HG02870 (cell line): ENCODE data around the gene PAGR1.
"Not testable (repeated sequence)": the region's sequence is repeated elsewhere in the genome, so short reads cannot be mapped to it uniquely, and the experiment has no call there.

Source experiments
- ATAC-seq: cut with Tn5 transposase; IDR thresholded peaks from one replicate; pipeline ENCODE4 v1.9.1; 2021; ENCODE audit warnings: mild to moderate bottlenecking, moderate library complexity; ENCODE audit not compliant: unreplicated experiment

The PAGR1 gene

DNA sequence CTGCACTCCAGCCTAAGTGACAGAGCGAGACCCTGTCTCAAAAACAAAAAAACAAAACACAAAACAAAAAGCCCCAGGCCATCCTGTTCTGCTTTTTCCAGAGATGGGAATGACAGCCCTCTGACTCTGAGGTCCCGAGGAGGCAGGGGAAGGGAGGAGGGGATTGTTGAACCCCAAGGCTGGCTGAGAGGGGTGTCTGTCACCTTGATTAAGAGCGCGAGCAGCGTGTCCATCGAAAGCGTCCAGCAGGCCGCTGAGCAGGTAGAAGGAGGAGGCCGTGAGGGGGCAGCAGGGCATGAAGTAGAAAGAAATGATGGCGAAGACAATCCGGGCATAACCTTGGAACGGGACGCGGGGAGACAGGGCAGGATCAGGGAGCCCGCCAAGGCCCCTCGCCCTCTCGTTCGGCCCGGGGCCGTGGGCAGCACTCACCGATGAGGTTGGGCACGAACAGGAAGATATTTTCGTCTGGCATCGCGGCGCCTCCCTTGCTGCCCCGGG, 46.5 kb downstream of the PAGR1 start:
- no peak for ATAC-seq

DNA sequence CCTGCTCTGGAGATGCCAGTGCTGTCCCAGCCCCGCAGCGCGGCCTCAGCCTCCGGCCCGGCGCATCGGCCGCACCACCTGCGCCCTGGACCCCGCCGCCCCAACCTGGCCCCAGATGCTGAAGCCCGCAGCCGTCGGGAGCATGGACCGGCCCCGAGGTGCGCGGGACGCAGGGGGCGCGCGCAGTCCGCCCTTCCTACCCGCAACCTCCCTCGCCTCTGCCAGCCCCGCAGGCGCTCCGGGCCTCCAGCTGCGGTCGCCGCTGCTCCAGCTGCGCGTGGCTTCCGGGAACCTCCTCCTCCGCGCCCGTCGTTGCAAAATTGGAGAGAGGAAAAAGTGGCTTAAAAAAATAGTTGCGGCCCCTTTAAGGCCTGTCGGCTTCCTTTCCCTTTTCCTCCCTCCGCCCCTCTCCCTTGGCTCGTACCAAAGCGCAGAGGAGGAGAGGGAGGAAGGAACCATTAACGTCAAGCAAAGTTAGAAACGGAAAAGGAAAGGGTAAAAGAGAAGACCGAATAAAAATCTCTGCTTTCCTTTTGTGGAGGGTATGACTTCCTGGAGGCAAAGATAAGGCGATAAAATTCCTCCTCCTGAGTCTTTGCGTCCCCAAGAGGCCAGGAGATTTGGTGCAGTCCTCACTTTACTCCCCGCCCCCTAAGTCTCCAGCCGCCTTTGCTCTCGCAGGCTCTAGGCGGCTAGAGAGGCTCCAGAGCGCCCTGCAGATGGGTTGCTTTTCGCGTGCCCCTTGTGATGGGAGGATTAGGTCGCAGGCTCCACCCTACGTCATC, 47.1 kb downstream of the PAGR1 start, which contains the start of gene CDIPT:
Gene CDIPT, minus strand, starts transcription at position 343 of the 785 bp plus-strand sequence. CDS start 369 bp downstream, outside the sequence.
- peak; percentile 87 for ATAC-seq

DNA sequence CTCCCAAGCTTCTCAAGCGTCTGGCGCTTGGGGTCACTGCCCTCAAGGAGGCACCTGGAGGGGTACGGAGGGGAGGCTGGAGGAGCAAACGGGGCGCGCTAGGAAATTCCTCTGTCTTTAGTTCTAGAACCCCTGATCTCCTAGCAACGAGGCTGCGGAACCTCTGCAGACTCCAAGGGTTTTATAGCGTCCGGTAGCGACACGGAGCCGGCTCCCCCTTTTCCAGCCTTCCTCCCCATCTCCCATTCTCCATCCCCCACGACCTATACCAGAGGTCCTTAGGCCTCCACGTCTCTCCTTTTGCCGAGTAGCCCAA, 47.7 kb downstream of the PAGR1 start:
- no peak for ATAC-seq

DNA sequence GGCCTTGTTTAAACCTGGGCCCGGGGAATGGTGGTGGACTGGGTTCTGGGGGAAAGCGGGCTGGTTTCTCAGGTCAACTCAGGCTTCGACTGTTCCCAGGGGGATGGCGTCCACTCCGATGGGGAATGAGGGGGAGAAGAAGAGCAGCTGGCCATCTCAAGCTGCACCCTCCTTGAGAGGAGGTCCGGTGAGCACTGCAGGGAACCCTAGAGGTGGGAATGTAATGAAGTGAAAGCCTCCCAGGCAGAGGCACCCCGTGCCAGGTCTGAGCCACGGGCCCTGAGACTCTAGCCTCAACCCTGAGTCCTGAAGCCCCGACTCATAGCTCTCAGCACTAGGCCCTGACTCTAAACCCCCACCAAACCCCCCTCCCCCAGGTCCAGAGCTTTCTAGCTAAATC, 48.3 kb downstream of the PAGR1 start:
- no peak for ATAC-seq

DNA sequence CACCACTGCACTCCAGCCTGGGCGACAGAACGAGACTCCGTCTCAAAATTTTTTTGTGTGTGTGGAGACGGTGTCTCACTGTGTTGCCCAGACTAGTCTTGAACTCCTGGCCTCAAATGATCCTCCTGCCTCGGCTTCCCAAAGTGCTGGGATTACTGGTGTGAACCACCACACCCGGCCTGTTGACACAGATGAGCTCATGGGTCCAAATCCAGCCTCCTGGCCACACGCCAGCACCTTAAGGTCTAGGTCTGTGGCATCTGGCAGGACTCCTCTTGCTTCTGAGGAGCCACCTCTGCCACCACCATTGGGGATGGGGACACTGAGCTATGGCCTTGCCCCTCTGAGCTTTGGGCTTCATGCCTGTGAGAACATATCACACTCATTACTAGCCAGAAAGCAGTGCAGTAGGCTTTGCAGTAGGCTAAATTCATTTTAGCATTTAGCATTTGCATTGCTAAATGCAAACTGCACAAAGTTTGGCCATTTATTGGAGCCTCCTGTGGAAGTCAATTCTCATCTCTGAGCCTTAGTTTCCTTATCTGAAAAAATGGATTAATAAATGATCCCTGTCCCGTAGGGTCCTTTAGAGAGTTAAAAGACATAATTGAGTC, 52.6 kb downstream of the PAGR1 start:
- no peak for ATAC-seq

DNA sequence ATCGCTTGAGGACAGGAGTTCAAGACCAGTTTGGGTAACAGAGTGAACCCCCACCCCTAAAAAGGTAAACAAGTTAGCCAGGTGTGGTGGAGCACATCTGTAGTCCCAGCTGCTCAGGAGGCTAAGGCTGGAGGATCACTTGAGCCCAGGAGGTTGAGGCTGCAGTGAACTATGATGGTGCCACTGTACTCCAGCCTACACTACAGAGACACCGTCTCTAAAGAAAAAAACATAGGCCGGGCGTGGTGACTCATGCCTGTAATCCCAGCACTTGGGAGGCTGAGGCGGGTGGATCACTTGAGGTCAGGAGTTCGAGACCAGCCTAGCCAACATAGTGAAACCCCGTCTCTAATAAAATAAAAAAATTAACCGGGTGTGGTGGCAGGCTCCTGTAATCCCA, 53.1 kb downstream of the PAGR1 start:
- not testable (repeated sequence) for ATAC-seq
